NCI-H2227 treated with DMSO at 0.1 percent for 48 hours (cell line): ENCODE results near the gene SEC14L6.
"Not testable (repeated sequence)": the region's sequence is repeated elsewhere in the genome, so short reads cannot be mapped to it uniquely, and the experiment has no call there.

ENCODE experiments used
- DNase-seq: peaks from one replicate; lab custom pipeline; 2025; lab: John Stamatoyannopoulos, UW

Gene SEC14L6

GRCh38 chr22:30546616-30547015, at the start of gene SEC14L6:
TSS of gene SEC14L6 (minus strand) at chr22:30546741. CDS start at chr22:30546682, 59 bp downstream.
- DNase-seq: no peak

DNA sequence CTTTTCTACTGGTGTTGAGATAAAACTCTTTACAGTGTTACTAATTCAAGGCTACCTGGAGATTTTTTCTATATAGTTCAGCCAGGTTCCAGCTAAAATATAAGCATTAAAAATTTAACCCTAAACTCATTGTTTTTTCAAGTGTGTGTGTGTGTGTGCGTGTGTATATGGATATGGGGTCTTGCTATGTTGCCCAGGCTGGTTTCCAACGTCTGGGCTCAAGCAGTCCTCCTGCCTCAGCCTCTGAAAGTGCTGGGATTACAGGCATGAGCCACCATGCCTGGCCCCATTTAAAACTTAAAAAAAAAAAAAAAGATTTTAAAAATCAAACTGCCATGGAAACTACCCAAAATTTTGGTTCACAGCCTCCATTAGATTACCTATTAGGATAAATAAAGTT, 49.7 kb upstream of the SEC14L6 start:
- no peak for DNase-seq

DNA sequence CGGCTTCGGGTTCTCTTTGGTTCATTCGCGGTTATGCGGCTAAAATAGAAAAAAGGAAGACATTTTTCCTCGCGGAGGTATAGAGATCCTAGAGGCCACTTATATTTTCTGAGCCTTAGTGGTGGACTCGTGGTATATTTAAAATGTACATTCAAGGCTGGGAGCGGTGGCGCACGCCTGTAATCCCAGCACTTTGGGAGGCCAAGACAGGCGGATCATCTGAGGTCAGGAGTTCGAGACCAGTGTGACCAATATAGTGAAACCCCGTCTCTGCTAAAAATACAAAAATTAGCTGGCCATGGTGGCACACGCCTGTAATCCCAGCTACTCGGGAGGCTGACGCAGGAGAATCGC, 45.8 kb upstream of the SEC14L6 start:
- DNase-seq: not testable (repeated sequence)

DNA sequence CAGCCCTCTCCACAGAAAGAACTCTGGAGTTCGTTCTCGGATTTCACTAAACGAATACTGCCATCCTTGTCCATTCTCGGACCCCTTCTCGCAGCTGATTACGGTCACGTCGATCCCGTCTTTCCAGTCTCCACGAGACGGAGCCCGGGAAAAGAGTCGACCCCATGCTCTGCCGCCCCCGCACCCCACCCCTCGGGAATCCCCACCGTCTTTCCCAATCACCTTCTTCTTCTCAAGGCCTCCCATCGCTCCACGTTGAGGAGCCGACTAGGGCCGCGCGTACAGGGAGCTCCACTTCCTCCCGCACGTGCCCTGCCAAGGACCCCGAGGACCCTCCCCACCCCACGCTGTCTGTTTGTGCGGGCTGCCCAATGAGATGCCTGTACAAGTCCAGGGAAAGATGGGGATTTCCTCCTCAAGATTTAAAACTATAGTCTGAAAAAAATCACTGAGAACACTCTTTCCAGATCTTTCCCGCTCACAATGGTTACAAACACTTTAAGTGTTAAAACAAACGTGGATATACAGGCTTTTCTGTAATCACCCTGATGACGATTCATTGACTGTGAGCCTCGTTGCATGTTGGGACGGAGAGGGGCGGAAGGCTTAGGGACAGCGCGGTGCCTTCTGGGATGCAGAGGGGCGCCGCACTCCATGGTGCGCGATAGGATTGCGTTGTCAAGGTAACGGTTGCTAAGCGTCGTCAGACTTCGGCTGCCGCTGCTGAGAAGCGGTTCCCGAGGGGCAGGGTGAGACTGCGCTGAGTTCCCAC, 45.2 kb upstream of the SEC14L6 start, which contains the start of gene PES1:
Gene PES1 (minus strand): TSS at position 323 of the 772 bp plus-strand sequence. CDS start 77 bp downstream, at position 246.
- DNase-seq: peak; percentile 97

- no peak for DNase-seq
These were observed 44.6 kb upstream of the SEC14L6 start for GRCh38 chr22:30591191-30591587.

DNA sequence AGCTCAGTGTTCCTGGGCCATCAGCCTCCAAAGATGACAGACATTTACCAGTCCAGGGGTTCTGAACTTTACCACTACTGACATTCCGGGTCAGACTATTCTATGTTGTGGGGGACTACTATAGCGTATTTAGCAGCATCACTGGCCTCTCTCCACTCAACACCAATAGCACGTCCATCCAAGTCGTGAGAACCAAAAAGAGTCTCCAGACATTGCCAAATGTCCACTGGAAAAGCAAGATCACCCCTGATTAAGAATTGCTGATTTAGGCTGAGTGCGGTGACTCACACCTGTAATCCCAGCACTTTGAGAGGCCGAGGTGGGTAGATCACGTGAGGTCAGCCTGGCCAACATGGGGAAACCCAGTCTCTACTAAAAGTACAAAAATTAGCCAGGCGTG, 39.9 kb upstream of the SEC14L6 start:
- DNase-seq: no peak

DNA sequence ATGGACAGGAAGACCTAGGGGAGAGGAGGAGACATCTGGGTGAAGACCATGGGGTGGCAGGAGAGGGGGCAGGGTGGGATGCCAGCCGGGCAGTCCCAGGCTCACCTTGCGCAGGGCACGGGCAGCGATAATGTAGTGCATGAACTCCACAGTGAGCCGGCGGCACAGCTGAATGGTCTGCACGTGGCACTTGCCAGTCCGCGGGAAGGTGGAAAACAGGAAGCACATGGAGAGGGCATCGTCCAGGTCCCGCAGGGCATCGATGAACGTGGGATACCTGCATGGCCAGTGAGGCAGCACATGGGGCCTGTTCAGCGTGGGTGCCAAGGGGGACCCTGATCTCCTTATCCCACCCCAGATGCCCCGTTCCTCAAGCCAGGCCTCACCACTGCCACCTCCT, 37.9 kb upstream of the SEC14L6 start:
- no peak for DNase-seq

DNA sequence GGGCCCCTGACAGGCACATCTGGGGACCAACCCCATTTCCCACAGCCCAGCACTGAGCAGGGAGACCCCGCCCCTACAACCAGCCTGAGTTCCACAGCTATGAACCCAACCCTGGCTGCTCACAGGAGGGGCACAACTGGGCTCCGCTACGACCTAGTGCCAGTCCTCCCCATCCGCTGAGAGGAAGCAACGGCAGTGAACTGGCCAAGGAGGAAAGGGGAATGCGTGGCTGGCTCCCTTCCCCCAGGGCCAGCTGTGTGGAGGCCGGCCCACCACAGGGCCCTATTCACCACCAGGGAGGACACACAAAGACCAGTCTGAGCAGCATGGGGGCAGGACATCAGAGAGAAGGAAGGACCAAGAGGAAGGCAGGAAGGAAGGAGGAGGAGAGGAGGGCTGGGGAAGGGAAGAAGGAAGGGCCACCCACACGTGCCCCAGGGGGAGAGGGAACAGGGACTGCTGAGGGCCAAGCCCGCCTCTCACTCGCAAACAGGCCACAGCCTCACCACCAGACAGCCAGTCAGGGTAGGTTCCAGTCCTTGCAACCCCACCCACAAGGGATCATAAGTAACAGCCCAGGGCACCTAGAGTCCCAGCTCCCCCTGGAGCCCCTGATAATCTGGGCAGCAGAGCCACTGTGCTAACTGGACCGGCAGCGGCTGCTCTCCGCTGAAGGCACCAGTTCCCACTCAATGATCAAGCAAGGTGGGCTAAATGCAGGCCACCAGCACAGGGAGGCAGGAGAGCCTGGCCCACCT, 36.4 kb upstream of the SEC14L6 start:
- no peak for DNase-seq

- DNase-seq: no peak
These were observed 35.5 kb upstream of the SEC14L6 start for GRCh38 chr22:30582051-30582450.

- no peak for DNase-seq
These were observed 34.4 kb upstream of the SEC14L6 start for GRCh38 chr22:30580896-30581295.

- no peak for DNase-seq
These were observed 31.9 kb upstream of the SEC14L6 start for GRCh38 chr22:30578481-30578880.

GRCh38 chr22:30575859-30576258, 29.3 kb upstream of the SEC14L6 start:
- DNase-seq: no peak

DNA sequence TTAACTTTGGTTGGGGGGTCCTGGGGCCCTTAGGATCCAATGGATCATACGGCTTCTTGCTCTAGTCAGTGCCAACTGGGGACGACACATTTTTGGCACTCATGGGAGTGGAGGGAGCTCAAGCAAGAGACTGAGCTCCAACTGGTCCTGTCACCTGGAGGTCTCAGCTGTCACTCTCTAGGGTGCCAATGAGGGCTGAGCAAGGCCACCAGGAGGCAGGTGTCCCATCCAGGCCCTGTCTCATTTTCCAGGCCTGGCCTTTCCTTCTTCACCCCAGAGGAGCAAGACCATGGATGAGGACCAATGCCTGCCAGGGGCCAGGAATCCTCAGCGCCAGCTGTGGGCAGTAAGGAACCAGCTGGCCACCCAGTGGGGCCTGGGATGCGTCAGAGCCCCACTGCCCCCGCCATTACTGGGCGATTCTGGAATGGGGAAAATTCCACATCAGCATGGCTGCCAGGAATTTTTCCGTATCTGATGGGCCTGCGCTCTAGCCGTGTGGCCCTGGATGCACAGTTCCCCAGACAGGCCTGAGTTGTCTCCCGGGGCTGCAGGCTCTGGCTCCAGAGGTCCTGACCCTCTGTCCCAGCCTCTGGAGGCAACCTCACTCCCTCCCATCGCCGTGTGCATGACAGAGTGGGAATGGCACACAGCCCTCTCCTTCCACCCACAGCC, 28.6 kb upstream of the SEC14L6 start:
- DNase-seq: no peak

DNA sequence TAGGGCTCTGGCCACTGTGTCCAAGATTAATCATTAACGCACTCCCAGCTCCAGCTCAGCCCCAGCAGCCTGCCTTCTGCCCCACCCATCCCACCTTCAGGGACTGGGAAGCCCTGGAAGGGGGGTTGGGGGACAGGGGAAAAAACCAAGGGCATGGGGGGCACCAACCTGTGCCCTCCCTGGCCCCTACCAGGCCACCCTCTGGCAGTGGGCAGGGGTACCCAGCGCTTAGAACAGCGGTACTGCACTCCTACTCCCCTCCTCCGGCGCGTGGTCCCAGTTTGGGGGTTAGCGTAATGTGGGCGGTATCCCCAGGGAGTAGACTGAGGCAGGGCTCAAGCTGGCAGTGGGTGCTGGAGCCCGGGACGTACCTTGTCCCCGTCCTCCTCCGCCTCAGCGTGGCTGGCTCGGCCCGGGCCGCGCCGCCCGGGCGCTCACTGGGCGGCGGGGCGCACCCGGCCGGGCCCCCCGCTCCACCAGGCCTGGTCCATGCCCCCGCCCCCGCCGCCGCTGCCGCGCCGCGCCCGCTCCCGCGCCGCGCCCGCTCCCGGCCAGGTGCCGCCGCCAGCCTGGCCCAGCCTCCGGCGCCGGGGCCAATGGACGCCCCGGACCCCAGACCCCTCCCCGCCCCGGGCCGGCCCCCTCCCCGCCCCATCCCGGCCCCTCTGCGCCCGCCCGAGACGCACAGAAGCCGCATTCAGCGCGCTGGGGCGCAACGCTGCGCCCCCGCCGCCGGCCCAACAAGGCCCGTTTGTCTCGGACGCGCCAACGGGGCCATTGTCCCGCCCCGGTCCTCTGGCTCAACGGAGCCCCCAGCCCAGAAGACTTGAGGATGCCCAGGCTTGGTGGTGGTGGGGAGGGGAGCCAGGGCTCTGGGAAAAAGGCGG, 27.8 kb upstream of the SEC14L6 start, which contains the start of gene GAL3ST1:
Gene GAL3ST1 (minus strand): TSS at position 571 of the 887 bp plus-strand sequence. CDS start 17,273 bp downstream, outside the sequence.
- peak; percentile 15 for DNase-seq

DNA sequence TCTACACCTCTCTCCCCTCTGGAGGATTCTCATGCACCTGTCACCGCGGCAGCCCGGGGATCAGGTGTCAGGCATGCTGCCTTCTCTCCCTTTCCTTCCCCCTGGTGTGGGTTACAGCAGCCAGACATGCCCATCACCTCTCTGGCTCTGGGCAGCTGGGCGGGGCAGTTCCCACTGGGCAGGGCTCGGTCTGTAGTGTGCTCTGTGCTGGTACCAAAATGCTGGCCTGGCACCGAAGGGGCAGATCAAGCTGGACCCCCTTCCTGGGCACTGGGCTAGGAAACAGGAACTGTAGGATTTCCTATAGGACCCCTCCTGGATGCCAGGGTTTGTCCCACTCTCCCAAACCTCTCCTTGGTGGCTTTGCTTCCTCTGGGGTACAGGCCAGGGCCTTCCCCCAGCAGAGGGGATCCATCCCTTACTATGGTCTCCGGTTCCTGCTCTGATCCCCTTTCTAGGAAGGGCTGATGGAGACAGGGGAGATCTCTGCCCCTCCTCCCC, 27.1 kb upstream of the SEC14L6 start:
- DNase-seq: no peak

DNA sequence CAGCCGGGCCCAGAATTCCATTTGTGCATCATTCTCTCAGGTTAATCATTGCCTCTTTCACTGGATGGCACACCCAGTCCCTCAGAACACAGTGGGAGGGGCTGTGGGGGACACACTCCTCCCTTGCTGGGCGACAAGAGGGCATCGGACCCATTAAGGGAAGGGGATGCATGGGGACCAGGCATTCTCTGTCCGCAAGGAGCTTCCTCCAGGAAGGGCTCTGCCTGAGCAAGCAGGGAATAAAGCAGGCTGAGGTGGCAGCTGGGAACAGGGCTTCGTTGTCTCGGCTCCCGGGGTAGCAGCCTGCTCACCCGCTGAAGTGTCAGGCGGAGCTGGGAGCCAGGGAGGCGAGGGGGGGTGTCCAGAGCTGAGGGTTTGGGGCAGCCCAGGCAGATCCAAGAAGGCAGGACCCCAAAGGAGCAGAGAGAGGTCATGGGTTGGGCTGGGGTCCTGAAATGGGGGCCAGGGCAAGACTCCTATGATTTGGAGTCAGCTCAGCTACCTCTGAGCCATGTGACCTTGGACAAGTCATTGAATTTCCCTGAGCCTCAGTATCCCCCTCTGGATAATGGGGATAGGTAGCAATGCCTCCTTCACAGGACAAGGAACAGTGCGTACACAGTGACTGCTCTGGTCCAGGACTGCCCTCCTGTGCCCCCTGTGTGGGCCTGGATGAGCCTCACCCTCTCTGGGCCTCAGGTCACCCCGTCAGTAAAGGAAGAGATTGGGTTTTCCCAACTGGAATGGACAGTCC, 26.5 kb upstream of the SEC14L6 start:
- no peak for DNase-seq

DNA sequence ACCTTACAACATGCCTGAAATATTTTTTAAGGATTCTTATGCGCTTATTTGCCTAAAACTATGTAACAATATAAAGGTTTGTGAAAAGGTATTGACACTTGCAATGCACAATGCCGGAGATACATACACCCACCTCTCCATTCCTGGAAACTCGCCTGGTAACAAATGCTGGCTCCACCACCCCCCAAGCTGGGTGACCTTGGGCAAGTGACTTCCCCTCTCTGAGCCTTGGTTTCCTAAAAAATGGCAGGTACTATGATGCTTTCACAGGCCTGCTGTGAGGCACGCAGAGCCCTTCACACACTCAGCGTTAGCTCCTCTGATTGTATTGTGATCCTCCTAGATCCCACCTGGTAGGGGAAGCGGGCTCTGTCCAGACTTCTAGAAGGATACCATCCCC, 25.7 kb upstream of the SEC14L6 start:
- no peak for DNase-seq

- no peak for DNase-seq
These were observed 23.2 kb upstream of the SEC14L6 start for GRCh38 chr22:30569674-30570202.

- no peak for DNase-seq
These were observed 21.7 kb upstream of the SEC14L6 start for GRCh38 chr22:30568137-30568805.

DNA sequence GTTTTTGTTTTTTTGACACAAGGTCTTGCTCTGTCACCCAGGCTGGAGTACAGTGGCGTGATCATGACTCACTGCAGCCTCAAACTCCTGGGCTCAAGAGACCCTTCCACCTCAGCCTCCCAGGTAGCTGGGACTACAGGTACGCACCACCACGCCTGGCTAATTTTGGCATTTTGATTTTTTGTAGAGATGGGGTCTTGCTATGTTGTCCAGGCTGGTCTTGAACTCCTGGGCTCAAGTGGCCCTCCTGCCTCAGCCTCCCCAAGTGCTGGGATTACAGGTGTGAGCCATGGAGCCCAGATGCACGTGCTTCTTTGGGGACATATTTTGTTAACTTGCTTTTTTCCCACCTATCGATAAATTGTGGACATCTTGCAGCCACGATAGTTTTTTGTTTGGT, 20.7 kb upstream of the SEC14L6 start:
- not testable (repeated sequence) for DNase-seq
